Liver (tissue), 9 donors: Measurements from ENCODE around the gene TP73. TPM values are rescaled to one million over a fixed set of nuclear protein-coding genes. Genes with fewer than 3 reads are reported as not detected.

Experiments used
- DNase-seq: peaks from one replicate; pipeline ENCODE4 v3.0.0-alpha.2; 2017; ENCODE audit warnings: low spot score
- H3K27ac ChIP-seq, 2 donors: one replicate each; pipeline ENCODE4 v1.7.0; 2013; ENCODE audit warnings: inconsistent platforms in 2 of 2, low read length in 2 of 2, control low read depth in 1 of 2, low read depth in 1 of 2, mild to moderate bottlenecking in 1 of 2
- H3K27me3 ChIP-seq, 4 donors: one replicate each; pipeline versions ENCODE4 v1.6.1 to v1.7.0; 2013; ENCODE audit warnings: low read length in 3 of 4, inconsistent platforms in 1 of 4, mild to moderate bottlenecking in 1 of 4, moderate library complexity in 1 of 4; ENCODE audit not compliant: control insufficient read depth in 4 of 4, insufficient read depth in 4 of 4
- H3K36me3 ChIP-seq, 4 donors: one replicate each; pipeline versions ENCODE4 v1.6.1 to v1.7.0; 2013; ENCODE audit warnings: low read length in 3 of 4, mild to moderate bottlenecking in 3 of 4, low read depth in 1 of 4, moderate library complexity in 1 of 4; ENCODE audit not compliant: control insufficient read depth in 4 of 4, insufficient read depth in 3 of 4
- H3K4me1 ChIP-seq, 4 donors: one replicate each; pipeline versions ENCODE4 v1.6.1 to v1.7.0; 2013; ENCODE audit warnings: low read length in 3 of 4, mild to moderate bottlenecking in 3 of 4, moderate library complexity in 1 of 4; ENCODE audit not compliant: control insufficient read depth in 4 of 4, insufficient read depth in 4 of 4
- H3K4me3 ChIP-seq, 3 donors: one replicate each; pipeline versions ENCODE4 v1.6.1 to v1.7.0; 2013; ENCODE audit warnings: low read length in 3 of 3, control low read depth in 1 of 3, low read depth in 1 of 3, mild to moderate bottlenecking in 1 of 3
- H3K9ac ChIP-seq, 2 donors: one replicate each; pipeline ENCODE4 v1.7.0; 2013; ENCODE audit warnings: low read length in 2 of 2, mild to moderate bottlenecking in 2 of 2, moderate library complexity in 2 of 2, control low read depth in 1 of 2, low read depth in 1 of 2
- H3K9me3 ChIP-seq, 4 donors: one replicate each; pipeline versions ENCODE4 v1.6.1 to v1.7.0; 2013; ENCODE audit warnings: low read length in 3 of 4; ENCODE audit not compliant: control insufficient read depth in 4 of 4
- ATF3 ChIP-seq: IDR thresholded peaks from 2 replicates; pipeline ENCODE4 v1.6.1; 2016; ENCODE audit warnings: antibody characterized with exemption
- CTCF ChIP-seq: fragments of 150-350 bp; IDR thresholded peaks from 2 replicates; pipeline ENCODE4 v1.5.1; 2017; ENCODE audit warnings: improper control_type of control experiment, low read depth, low read length; ENCODE audit not compliant: missing input control
- EGR1 ChIP-seq, 2 donors: IDR thresholded peaks; 2 replicates each; pipeline ENCODE4 v1.6.1; 2016 to 2018; ENCODE audit warnings: antibody characterized with exemption in 2 of 2, low read depth in 2 of 2
- FOXA1 ChIP-seq: IDR thresholded peaks from 2 replicates; pipeline ENCODE4 v1.6.1; 2016; ENCODE audit warnings: antibody characterized with exemption
- FOXA2 ChIP-seq: IDR thresholded peaks from 2 replicates; pipeline ENCODE4 v1.6.1; 2016; ENCODE audit warnings: antibody characterized with exemption
- GABPA ChIP-seq, 2 donors: IDR thresholded peaks in 1 of 2; conservative IDR thresholded peaks in 1 of 2; 2 replicates each; pipeline ENCODE4 v1.6.1; 2016; ENCODE audit warnings: antibody characterized with exemption in 2 of 2, mild to moderate bottlenecking in 1 of 2, moderate library complexity in 1 of 2
- HNF4A ChIP-seq, 2 donors: conservative IDR thresholded peaks; 2 replicates each; pipeline ENCODE4 v1.6.1; 2016; ENCODE audit warnings: antibody characterized with exemption in 2 of 2, mild to moderate bottlenecking in 2 of 2
- HNF4G ChIP-seq: IDR thresholded peaks from 2 replicates; pipeline ENCODE4 v1.6.1; 2016; ENCODE audit warnings: antibody characterized with exemption
- JUND ChIP-seq, 2 donors: IDR thresholded peaks; 2 replicates each; pipeline ENCODE4 v1.6.1; 2016; ENCODE audit warnings: antibody characterized with exemption in 2 of 2
- MAX ChIP-seq: IDR thresholded peaks from 2 replicates; pipeline ENCODE4 v1.6.1; 2016; ENCODE audit warnings: antibody characterized with exemption
- NR2F2 ChIP-seq: IDR thresholded peaks from 2 replicates; pipeline ENCODE4 v1.6.1; 2016; ENCODE audit warnings: antibody characterized with exemption
- RAD21 ChIP-seq, 2 donors: IDR thresholded peaks; 2 replicates each; pipeline ENCODE4 v1.6.1; 2016; ENCODE audit warnings: antibody characterized with exemption in 2 of 2, mild to moderate bottlenecking in 2 of 2
- REST ChIP-seq: IDR thresholded peaks from 2 replicates; pipeline ENCODE4 v1.6.1; 2016; ENCODE audit warnings: antibody characterized with exemption, mild to moderate bottlenecking
- RXRA ChIP-seq, 2 donors: IDR thresholded peaks; 2 replicates each; pipeline ENCODE4 v1.6.1; 2017 to 2018; ENCODE audit warnings: antibody characterized with exemption in 2 of 2, mild to moderate bottlenecking in 1 of 2
- SP1 ChIP-seq: IDR thresholded peaks from 2 replicates; pipeline ENCODE4 v1.6.1; 2018; ENCODE audit warnings: antibody characterized with exemption, mild to moderate bottlenecking
- TAF1 ChIP-seq: conservative IDR thresholded peaks from 2 replicates; pipeline ENCODE4 v1.6.1; 2016; ENCODE audit warnings: antibody characterized with exemption, mild to moderate bottlenecking
- YY1 ChIP-seq: IDR thresholded peaks from 2 replicates; pipeline ENCODE4 v1.6.1; 2016; ENCODE audit warnings: antibody characterized with exemption, mild to moderate bottlenecking
- ZBTB33 ChIP-seq: IDR thresholded peaks from 2 replicates; pipeline ENCODE4 v1.6.1; 2016; ENCODE audit warnings: antibody characterized with exemption
- WGBS: extraction: QIAGEN DNeasy Blood & Tissue Kit; methylation state at CpG from one replicate; pipeline ENCODE4 v1.1.7; 2013; 5-methylcytosine and 5-hydroxymethylcytosine counted together
- polyA plus RNA-seq, 2 donors: library from polyadenylated mRNA; stranded (reverse) in 1 of 2; unstranded in 1 of 2; fragments of 200-250 nt in 1 of 2; fragments of >200 nt in 1 of 2; fragmentation: Nextera tagmentation in 1 of 2; extraction: Ambion mirVana in 1 of 2; gene quantifications; one replicate each; pipeline versions ENCODE4 v1.2.1 to v1.2.3, GENCODE V29; 2013 to 2015
- total RNA-seq, 2 donors: library from RNA; depleted of rRNA; stranded (reverse); fragments of >200 nt; gene quantifications; one replicate each; pipeline ENCODE4 v1.2.3, GENCODE V29; 2014
- donor health status: healthy.
- donor health status: healthy.
- donor health status: healthy.
- donor health status: healthy.
- donor health status: healthy.

Gene TP73
- total and polyA plus RNA-seq, 4 donors: 0.08 to 0.29 (median 0.18) TPM

GRCh38 chr1:3638027-3638426 is 14.3 kb upstream of the TP73 start:
- Histone ChIP-seq H3K36me3 (peaks cover 12 to 53% (median 37%) of the 10 kb centered on the region in 4 donors), H3K4me3 (no peak overlapping the region), H3K9me3 (no peaks in the 10 kb centered on the region), H3K4me1 (no peaks in the 10 kb centered on the region), H3K27me3 (no peaks in the 10 kb centered on the region), H3K27ac (no peak overlapping the region), H3K9ac (no peak overlapping the region)
- TF ChIP-seq NR2F2 (no peak), FOXA2 (no peak), HNF4G (no peak), HNF4A (conservative IDR thresholded peaks at IDR 0.05) (no peak), FOXA1 (no peak), YY1 (no peak), ATF3 (no peak), REST (no peak), EGR1 (IDR thresholded peaks at IDR 0.05; ENCODE audit: low read depth in 2 of 2) (no peak), TAF1 (no peak), ZBTB33 (no peak), RXRA (IDR thresholded peaks at IDR 0.05) (no peak), SP1 (no peak), RAD21 (IDR thresholded peaks at IDR 0.05) (no peak), JUND (IDR thresholded peaks at IDR 0.05) (no peak), MAX (no peak), CTCF (no peak), GABPA (IDR thresholded peaks at IDR 0.05 in 1 of 2, conservative IDR thresholded peaks at IDR 0.05 in 1 of 2) (no peak)
- WGBS: 96% methylated on average over 12 of the region's 12 CpGs
- no peak for DNase-seq
